Activated CD4-positive, alpha-beta T cell treated with anti-CD3 and anti-CD28 coated beads, Interleukin-2, amount 50 U/mL, for 48 hours (primary cell): ENCODE data around the gene CDH4.
A peak's percentile ranks its signal among the peaks of the same experiment; 100 is the strongest.

Experiments used
- DNase-seq, 2 experiments: peaks; one replicate each; pipeline ENCODE4 v3.0.0-alpha.2; 2020

The CDH4 gene

DNA sequence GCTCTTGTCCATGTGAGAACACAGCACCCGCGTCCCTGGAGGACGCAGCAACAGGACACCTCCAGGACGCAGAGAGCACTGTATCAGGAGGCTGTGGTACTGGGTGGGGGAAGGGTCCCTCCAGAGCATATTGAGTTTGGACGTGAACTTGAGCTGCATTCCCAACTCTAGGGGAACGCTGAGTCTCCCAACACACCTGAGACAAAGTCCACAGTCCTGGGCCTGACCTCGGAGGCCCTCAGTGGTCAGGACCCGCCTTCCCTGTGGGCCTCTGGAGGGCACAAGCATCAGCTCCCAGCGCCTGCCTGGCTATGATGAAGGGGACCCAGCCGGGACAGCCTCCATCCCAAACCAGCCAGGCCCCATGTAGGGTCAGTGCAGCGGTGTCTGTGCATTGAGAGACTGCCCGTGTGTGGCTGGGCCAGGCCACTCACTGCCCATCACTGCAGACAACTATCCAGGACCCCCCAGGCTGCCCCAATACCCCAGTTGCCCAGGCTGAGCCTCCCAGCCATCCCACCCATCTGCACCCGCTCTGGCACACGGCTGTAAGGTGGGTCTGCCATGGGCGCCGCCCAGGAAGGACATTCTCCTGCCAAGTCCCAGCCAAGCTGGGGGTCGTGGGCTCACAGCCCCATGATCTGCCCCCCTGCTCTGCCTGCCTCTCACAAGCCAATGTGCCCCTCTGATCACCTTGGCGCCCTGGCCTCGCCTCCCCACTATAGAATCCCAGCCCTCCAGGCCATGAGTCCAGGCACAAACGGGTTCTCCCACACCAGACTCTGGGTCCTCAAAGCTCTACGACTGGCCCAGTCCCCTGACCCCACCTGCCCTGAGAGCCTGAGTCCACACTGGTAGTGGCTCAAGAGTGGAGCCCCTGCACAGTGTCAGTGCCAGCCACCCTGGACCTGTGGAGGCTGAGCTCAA lies 697.9 kb downstream of the CDH4 start:
- DNase-seq, result no peak

DNA sequence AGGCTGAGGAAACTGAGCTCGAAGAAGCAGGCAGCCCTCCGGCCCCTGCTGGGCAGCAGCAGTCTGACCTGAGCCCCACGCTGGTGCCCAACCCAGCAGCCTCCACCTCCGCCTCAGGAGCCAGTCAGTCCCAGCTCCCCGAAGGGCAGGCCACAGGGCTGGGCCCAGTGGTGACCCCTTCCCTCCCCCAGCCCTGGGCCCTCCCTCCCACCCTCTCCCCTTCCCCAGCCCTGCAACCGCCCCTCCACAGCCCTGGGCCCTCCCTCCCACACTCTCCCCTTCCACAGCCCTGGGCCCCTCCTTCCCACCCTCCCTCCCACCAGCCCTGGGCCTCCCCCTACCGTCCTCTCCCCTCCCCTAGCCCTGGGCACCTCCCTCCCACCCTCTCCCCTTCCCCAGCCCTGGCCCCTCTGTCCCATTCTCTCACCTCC lies 698.6 kb downstream of the CDH4 start:
- no peak for DNase-seq

DNA sequence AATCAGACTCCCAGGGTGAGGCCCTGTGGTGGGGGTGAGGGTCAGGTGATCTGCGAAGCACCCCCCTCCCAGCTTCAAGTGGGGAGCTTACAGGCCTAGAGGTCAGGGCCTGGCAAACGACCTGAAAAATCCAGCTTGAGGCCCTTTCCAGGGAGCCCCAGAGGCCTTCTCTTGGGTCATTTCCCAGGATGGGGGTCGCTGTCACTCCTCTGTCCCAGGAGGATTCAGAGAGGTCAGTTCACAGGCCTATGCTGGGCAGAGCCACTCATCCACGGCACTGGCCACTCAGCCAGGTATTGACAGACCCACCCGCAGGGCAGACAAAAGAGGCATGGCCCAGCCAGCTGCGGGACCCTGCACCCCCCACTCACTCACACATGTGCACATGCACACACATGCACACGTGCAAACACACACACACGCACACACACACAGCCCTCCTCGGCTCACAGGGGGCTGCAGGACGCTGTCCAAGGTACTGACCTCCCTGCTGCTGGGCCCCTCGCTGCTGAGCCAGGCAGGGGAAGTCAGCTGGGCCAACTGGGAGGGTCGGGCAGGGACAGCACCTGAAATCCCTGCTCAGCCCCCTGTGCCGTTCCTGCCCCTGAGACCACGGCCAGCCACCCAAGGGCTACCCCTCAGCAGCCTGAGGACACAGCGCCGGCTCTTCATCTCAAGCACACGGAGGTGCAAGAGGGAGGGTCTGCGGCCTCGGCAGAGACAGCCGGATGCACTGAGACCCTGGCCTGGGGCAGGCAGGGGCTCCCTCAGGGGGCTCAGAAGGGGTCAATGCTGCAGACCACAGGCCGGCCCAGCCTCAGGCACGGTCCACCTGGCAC lies 699.9 kb downstream of the CDH4 start:
- DNase-seq, result no peak

DNA sequence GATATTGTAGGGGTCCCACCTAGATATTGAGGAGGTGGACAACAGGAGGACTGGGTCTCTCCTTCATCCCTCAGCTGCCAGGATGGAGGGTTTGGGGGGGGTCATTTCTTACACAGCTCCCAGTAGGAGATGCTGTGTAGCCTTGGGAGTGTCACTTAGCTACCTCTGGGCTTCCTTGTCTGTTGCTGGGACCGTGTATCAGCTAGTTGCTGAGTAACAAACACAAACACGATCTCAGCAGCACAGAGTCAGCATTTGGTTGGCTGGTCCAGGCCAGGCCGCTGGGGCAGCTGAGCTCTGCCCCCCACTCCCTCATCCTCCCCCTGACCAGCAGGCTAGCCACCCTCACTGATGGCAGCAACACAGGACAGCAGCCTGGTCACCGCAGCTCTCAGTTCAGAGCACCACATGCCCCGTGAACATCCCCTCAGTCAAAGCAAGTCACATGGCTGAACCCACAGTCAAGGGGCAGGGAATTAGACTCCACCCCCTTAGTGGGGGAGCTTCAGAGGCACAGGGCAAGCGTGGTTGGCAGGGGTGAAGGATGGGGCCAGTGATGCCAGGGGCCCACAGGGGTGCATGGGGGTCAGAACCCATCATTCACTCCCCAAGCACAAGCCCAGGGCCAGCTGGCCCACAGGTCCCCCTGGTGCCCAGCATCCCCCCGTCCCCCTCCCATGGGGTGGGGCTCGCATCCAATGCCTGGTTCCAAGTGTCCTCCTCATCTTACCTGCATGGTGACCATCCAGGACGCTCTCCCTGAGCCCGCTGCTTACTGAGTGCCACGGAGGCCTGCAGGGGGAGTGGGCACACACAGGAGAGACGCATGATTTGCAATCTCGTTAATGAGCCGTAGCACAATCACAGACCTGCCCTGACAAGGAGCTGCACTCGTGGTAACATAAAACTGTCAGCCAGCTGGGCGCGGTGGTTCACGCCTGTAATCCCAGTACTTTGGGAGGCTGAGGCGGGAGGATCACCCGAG lies 701.3 kb downstream of the CDH4 start:
- DNase-seq, result no peak

DNA sequence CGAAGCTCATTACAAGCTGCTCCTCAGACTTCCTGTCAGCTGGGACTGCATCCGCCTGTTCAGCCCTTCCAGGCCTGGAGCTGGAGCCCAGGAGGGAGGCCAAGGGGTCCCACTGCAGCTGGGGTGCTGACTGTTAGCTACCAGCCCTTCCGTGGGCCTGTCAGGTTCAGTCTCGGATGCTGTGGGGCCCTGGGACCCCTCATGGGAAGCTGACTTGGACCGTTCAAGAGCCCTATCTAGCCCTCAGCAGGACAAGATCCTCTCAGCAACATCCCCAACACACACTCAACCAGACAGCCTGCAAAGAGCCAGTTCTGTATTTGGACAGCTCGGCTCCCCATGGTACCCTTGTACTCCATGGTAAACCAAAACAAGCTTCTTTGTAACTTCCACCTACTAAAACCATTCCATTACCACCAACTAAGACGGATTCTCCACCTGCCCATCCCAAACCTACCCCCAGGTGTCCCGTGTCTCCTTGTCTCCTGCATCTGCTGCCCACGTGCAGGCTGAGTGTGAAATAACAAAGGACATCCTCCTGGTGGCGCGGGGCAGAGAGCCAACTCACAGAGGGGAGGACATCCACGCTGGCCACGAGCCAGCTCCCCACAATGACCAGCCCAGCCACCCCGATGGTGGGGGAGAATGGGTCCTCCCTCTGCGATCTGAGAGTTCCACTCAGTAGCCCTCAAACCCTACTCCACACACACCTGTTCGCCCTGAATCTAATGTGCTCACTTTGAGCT lies 702.4 kb downstream of the CDH4 start:
- DNase-seq, result no peak

DNA sequence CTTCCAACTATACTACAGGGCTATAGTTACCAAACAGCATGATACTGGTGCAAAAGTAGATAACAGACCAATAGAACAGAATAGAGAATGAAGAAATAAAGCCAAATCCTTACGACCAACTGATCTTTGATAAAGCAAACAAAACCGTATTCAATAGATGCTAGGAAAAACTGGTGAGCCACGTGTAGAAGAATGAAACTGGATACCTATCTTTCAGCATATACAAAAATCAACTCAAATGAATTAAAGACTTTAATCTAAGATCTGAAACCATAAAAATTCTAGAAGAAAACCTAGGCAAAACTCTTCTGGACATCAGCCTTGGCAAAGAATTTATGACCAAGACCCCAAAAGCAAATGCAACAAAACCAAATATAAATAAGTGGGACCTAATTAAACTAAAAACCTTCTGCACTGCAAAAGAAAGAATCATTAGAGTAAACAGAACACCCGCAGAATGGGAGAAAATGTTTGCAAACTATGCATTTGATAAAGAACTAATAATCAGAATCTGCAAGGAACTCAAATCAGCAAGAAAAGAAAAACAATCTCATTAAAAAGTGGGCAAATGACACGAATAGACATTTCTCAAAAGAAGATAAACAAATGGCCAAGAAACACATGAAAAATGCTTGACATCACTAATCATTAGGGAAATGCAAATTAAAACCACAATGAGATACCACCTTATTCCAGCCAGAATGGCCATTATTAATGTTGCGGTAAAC lies 703.8 kb downstream of the CDH4 start:
- no peak for DNase-seq

DNA sequence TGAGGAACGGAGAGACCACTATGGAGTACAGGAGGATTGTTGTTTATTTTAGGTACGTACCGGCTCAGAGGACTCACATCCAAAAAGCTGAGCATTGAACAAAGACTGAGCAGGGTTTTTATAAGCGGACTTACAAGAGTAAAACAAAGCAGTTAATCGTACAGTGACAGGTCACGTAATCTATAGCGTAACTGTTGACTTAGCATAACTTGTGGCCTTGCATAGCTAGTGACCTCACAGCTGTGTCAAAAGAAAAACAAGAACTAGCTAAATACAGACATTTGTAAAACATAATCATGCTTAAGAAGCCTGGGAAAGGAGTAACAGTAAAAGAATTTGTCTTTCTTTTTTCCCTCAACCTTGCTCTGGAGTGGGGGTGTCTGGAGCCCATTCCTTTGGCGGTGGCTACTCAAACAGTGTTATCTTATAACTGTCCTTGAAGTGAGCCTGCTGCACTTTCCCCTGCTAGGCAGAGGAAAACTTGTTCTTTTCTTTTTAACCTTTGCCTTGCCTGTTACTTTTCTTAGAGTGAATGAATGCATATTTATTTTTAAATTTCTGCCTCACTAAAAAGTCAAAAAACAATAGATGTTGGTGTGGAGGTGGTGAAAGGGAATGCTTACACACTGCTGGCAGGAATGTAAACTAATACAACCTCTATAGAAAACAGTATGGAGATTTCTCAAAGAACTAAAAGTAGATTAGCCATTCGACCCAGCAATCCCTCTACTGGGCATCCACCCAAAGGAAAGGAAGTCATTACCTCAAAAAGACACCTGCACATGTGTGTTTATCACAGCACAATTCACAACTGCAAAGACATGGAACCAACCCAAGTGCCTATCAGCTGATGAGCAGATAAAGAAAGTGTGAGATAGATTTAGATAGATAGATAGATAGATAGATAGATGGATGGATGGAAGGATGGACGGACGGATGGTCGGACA lies 704.6 kb downstream of the CDH4 start:
- DNase-seq, result no peak

DNA sequence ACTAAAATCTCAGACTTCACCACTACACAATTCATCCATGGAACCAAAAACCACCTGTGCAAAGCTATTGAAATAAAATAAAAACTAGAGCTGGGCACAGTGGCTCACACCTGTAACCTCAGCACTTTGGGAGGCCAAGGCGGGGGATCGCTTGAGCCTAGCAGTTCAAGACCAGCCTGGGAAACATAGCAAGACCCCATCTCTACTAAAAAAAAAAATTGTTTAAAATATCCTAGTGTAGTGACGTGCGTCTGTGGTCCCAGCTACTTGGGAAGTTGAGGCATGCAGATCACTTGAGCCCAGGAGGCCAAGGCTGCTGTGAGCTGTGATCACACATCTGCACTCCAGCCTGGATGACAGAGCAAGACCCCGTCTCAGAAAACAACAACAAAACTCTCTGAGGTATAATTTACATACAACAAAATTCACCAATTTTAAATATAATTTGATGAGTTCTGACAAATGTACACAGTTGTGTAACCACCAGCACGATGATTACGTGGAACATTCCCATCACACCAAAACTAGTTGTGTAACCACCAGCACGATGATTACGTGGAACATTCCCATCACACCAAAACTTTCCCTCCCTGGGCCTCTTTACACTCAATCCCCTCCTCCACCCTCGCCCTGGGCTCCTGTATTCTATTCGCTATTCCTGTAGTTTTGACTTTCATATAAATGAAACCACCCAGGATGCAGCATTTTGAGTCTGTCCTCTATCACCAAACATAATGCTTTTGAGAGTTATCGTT lies 706.1 kb downstream of the CDH4 start:
- DNase-seq, result peak in 1 of 2 experiments; percentile 15

DNA sequence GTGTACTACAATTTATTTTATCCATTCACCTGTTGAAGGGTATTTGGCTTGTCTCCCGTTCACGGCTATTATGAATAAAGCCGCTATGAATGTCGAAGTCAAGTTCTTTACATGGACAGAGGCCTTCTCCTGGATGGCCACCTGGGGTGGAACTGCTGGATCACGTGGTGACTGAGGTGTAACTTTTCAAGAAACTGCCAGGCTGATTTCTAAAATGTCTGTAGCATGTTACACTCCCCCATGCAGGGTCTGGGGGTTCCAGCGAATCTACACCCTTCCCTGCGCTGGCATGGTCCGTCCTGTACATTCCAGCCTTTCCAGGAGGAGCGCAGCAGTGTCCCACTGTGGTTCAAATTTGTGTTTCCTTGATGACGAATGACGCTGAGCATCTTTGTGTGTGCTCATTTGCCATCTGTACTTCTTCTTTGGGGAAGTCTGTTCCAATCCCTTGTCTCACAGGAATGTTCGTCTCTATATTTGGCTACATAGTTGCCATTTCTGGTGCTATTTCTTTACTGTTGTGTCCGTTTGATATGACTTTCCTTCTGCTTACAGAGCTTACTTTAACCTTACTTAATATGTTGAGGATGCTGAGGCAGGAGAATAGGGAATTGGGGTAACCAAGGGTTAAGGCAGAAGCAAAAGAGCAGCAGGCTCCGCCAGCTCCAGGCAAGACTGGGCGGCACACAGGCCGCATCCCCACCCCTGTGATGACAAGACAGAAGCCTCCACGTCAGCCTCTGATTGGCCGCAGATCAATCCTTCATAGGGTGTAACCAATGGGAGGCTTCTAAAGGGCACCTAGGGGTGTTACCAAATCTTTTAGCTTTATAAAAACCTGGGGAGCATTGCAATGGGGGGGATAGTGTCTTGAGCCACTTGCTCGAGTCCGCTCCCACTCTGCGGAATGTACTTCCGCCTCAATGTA lies 707.0 kb downstream of the CDH4 start:
- DNase-seq, result no peak

DNA sequence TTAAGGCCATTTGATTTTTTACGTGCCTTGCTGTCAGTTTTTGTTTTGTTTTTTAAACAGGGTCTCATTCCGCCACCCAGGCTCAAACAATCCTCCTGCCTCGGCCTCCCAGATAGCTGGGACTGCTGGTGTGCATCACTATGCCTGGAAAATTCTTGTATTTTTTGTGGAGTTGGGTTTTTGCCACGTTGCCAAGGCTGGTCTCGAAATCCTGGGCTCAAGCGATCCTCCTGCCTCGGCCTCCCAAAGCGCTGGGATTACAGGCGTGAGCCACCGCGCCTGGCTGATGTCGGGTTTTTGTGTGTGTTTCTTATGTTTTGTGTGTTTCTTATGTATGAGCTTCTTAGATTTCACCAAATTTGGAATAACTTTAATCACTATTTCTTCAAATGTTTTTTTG lies 708.8 kb downstream of the CDH4 start:
- no peak for DNase-seq

DNA sequence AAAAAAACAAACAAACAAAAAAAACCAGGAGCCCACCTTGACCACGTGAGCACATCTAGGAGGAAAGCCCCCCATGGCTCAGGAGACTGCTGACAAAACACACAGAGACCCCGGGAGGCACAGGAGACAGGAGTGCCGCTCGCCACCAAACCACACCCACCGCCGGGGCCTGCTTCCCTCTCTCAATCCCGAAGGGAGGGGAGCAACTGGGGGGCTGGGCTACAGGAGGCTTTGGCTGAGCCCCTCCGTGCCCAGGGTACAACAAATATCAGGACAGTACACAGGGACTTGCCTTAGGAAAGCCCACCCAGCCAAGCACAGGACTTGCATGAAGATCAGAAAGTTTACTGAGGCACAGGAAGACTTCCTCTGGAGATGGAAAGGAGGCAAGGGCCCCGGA lies 711.1 kb downstream of the CDH4 start:
- DNase-seq, result no peak

DNA sequence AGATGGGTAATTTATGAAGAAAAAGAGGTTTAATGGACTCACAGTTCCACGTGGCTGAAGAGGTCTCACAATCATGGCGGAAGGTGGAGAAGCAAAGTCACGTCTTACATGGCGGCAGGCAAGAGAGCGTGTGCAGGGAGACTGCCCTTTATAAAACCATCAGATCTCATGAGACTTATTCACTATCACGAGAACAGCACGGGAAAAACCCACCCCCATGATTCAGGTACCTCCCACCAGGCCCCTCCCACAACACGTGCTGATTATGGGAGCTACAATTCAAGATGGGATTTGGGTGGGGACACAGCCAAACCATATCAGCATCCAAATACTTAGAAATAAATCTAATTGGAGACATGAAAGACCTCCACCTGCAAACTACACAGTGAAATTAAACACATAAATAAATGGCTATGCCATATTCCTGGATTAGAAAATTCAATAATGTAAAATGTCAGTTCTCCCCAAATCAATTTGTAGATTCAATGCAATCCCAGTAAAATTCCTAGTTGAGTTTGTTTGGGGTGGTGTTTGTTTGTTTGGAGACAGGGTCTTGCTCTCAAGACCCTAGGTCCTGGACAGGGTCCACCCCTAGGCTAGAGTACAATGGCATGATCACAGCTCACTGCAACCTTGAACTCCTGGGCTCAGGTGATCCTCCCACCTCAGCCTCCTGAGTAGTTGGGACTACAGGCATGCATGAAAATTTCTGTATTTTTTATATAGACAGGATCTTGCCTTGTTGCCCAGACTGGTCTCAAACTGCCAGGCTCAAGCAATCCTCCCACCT lies 712.0 kb downstream of the CDH4 start:
- no peak for DNase-seq

DNA sequence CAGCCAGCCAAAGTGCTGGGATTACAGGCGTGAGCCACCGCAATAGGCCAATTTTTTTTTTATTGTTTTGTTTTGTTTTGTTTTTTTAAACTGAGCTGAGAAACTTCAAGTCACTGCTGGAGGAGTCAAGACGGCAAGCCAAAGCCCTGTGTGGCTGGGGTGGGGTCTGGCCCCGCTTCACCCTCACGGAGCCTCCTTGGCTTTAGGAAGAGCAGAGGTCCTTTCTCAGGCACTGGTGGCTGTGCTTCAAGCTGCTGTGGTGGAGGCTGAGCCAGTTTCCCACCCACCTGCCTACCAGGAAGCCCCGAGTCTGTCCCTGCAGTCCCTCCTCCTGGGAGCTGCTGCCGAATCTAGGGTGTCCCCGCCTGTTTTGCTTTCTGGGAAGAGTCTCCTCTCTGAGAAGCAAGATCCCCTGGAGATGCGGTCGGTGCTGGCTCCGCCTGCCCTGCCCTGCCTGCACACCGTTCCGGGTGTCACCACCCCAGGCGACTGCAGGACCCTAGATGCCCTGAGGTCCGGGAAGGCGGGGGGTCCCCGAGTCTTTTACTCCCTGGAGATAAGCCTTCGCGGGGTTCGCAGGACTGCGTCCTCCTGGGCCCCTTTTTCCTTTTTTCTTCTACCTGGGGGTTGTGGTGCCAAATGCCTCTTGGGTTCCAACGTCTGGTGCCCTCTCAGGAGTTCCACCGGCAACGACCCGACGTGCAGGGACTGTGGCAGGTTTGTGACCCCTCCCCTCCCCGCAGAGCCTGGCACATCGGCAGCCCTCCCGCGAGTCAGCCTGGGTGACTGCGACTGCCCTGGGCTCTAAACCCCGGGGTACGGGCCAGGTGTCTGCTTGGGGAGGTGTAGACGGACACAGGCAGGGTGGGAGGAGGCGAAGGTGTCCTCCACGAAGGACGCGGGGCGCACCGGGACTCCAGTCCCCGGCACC lies 712.9 kb downstream of the CDH4 start:
- DNase-seq, result no peak

DNA sequence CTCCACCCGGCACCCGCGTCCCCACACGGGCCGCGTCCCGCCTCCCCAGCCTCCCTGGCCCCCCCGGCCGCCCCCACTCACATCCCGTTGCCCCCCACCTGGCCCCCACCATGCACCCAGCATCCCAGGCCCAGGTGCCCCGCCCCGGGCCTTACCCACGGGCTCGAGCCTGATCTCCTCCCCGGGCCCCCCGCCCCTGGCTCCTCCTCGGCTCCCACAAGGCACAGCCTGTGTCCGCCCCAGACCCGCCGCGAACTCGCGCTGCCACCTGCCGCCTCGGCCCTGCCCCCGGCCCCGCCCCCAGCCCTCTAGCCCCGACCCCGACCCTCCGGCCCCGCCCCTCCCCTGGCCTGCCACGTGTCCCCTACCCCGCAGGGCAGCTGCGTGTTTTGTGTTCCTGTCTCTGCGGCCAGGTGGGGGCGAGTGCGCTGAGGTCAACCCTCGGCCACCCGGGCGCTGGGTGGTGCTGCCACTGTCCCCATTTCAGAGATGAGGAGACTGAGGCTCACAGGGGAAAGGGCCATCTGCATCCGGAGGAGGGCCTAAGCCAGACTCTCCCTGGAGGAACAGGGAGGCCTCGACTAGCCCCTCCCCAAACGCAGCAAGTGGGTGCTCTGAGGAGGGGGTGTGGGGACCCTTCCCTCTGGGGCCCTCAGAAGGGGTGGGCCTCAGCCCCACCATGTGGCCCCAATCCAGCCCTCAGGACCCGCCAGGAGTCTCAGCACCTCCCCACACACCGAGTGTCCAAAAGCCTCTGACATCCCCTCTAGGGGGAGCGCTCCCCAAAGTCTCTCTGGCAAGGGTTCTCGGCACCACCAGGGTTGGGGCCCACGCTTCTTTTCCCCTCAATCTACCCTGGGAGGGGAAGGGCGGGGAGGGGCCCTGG lies 713.8 kb downstream of the CDH4 start:
- no peak for DNase-seq
